Cerebellar cortex (tissue), 1 donor: ENCODE results near the gene MCRIP1.

Source experiments
- DNase-seq: peaks from one replicate; pipeline ENCODE4 v3.0.0-alpha.2; 2015; ENCODE audit warnings: low spot score

The MCRIP1 gene

DNA sequence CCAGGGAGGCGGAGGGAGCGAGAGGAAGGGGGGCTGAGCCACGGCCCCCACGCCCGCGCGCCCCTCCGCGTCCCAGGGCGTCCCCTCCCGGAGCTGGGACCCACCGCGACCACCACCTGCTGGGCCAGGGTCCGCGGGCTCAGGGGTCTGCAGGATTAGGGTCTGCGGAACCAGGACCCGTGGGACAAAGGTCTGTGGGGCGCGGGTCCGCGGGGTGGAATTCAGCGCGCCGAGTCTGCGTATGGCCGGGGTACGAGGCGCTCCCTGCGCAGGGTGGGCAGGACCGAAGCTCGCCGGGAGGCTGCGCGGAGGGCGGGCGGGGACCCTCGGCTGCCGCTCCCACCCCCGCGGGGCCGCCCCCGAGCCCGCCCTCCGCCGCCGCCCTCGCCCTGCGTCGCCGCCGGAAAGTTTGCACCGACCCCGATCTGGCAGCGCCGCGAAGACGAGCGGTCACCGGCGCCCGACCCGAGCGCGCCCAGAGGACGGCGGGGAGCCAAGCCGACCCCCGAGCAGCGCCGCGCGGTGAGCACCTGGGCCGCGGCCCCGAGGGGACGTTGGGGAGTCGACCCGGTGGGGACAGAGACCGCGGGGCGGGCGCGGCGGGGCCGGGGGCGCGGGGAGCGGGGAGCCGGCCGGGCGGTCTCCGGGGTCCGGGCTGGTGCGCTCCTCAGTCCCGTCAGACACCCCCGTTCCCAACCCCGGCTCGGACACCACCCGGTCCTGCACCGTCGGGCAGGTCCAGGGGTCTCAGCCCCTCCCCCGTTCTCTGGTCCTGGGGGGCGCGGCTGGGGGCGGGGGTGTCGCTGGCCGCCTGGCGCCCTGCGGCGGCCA is 29.1 kb downstream of the MCRIP1 start, which contains the start of gene GCGR:
TSS of gene GCGR (plus strand) at position 423 of the 831 bp plus-strand sequence. CDS start 4,869 bp downstream, outside the sequence.
- DNase-seq = no peak

DNA sequence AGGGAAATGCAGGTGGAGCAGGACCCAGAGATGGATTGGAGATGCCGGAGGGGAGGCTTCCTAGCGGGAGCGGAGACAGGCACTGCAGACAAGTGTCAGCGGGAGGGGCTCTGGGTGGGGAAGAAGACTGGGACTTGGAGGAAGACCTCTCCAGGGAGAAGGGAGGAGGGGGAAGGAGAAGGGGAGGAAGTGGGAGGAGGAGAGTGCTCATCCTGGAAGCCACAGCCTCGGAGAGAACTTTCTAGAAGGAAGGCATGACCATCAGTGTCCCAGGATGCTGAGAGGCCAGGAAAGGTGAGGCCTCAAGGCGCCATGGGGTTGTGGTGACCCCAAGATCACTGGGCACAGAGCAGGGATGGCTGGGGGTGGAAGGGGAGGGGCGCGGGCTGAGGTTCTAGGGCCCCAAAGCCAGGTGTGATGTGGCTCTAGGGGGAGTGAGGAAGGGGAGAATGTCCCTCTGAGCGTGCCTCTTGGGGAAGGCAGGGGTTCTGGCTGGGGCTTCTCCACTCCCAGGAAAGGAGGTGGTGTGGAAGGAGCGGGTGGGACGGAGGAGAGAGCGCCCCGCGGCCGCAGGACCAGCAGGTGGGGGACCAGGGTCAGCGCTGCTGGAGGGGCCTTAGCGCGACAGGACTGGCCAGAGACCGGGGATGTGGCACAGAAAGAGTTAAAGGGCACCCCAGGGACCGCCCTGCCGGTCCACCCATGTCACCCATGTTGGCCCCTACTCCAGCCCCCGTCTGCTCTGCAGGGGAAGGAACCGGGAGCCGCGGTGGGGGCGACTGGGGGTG is 30.0 kb downstream of the MCRIP1 start:
- no peak for DNase-seq

DNA sequence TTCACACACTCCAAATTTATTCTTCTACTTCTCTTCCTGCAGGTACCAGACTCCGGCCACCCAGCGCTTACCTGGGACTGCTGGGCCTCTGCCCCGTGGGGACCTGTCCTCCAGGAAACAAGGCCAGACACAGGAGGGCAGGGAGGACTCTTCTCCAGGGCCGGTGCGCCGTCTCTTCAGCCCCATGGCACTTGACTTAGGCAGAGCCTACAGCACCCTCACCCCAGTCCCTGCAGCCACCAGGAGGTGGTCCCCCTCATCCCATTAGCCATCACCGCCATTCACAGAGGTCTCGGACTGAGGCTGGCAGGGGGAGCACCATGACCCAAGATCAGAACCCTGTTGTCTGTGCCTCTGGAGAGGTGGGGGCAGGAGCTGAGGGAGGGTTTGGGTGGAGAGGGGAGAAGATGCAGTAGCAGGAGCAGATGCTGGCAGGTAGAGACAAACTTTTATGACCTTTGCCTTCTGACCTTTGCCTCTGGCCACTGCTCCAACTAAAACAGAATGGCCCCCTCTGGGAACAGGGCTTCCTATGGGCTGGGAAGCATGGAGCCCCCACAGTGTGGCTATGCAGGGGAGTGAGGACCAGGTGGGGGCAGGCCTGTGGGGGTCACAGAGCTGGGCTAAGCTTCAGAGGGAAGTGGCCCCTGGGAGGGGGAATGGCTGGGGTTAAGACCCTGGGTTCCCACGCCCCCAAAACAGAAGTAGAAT is 30.9 kb downstream of the MCRIP1 start:
- DNase-seq = no peak

DNA sequence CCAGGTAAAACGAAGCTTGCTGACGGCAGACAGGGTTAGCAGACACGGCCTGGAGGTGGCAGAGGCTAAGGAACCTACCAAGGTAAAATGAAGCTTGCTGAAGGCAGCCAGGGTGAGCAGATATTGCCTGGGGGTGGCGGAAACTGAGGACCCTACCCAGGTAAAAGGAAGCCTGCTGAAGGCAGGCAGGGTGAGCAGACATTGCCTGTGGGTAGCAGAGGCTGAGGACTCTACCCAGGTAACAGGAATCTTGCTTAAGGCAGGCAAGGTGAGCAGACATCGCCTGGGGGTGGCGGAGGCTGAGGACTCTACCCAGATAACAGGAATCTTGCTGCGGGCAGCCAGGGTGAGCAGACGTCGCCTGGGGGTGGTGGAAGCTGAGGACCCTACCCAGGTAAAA is 31.8 kb downstream of the MCRIP1 start:
- no peak for DNase-seq

DNA sequence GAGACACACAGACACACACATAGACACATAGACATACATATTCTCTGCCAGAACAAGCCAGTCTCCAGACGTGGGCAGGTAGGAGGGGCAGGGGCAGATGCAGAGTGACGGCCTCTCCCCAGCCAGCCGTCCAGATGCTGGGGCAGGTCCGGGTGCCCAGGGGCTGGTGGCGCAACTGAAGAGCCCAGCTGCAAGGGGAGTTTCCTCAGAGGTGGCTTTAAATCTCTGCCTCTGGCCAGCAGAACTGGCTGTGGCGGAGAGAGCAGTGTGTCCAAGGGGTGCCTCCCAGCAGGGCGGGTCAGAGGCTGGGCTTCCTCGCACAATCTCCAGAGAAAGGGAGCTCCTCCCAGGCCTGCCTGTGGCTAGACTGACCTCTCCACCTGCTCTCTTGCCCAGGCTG is 38.6 kb downstream of the MCRIP1 start:
- DNase-seq = no peak

DNA sequence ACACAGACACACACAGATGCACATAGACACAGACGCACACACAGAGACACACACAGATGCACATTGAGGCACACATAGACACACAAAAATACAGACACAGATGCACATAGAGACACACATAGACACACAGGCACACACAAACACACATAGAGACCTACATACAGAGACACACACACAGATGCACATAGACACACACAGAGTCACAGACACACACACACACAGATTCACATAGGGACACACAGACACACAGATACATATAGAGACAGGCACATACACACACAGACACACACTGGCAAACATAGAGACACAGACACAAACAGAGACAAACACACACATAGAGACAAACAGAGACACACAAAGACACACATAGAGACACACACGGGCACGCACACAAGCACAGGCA is 39.0 kb downstream of the MCRIP1 start:
- DNase-seq = no peak

DNA sequence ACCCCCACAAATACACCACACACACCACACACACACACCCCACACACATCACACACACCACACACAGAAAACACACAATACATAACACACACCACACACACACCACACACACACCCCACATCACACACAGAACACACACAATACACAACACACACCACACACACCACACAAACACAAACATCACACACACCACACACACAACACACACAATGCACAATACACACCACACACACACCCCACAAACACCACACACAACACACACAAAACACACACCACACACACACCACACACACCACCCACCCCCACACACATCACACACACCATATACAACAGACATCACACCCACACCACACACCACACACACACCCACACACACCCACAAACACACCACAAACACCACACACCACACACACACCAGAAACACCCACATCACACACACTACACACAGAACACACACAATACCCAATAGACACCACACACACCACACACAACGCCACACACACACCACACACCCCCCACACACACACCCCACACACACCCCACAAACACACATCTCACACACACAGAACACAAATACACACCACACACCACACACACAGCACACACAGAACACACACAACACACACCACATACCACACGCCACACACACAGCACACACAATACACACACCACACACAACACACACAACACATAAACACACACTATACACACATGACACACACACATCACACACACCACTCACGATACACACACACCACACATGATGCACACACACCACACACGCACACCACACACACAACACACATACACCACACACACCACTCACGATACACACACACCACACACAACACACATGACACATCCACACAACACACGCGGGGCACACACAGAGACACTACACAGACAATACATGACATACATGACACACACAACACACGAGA is 40.1 kb downstream of the MCRIP1 start:
- no peak for DNase-seq
